Calu3 (cell line): ENCODE results near the gene NR2F2. TPM values are rescaled to one million over a fixed set of nuclear protein-coding genes. Genes with fewer than 3 reads are reported as not detected.

Experiments used
- BruUV-seq: library from RNA; stranded (reverse); fragments of 400-500 nt; replicated peaks from 2 replicates; lab custom pipeline; 2021; lab: Mats Ljungman, UMichigan
- CTCF ChIA-PET: fragments of 300-600 bp; sonication (Branson Sonifier 250); formaldehyde crosslinking; loops from one replicate; lab custom pipeline; 2022; ENCODE audit warnings: antibody characterized with exemption; lab: Charles Lee
- DNase-seq: peaks from one replicate; pipeline ENCODE4 v3.0.0; 2022
- H3K27ac Mint-ChIP-seq: one replicate; pipeline ENCODE4 v1.8.0; 2022; ENCODE audit warnings: mixed read lengths; ENCODE audit not compliant: unreplicated experiment
- H3K27me3 Mint-ChIP-seq: one replicate; pipeline ENCODE4 v1.8.0; 2022; ENCODE audit warnings: mixed read lengths; ENCODE audit not compliant: unreplicated experiment
- H3K36me3 Mint-ChIP-seq: one replicate; pipeline ENCODE4 v1.8.0; 2022; ENCODE audit warnings: mild to moderate bottlenecking, moderate library complexity, mixed read lengths; ENCODE audit not compliant: insufficient read depth, unreplicated experiment
- H3K4me1 Mint-ChIP-seq: one replicate; pipeline ENCODE4 v1.8.0; 2022; ENCODE audit warnings: mild to moderate bottlenecking, low read depth, mixed read lengths; ENCODE audit not compliant: unreplicated experiment
- H3K4me3 Mint-ChIP-seq: one replicate; pipeline ENCODE4 v1.8.0; 2022; ENCODE audit warnings: mild to moderate bottlenecking, low read depth, moderate library complexity, mixed read lengths; ENCODE audit not compliant: unreplicated experiment
- H3K9me3 Mint-ChIP-seq: one replicate; pipeline ENCODE4 v1.8.0; 2022; ENCODE audit warnings: low read depth, mixed read lengths; ENCODE audit not compliant: unreplicated experiment
- CTCF ChIP-seq: fragments of 200-600 bp; IDR thresholded peaks from one replicate; pipeline ENCODE4 v1.8.0; 2022; ENCODE audit warnings: antibody characterized with exemption; ENCODE audit not compliant: unreplicated experiment
- intact Hi-C: fragments of 100-400 bp; cut with micrococcal nuclease; formaldehyde crosslinking; loops from one replicate; pipeline ENCODE4 v1.10.0; 2022; ENCODE audit not compliant: unreplicated experiment
- total RNA-seq: library from RNA; stranded (reverse); gene quantifications from 2 replicates; pipeline ENCODE4 v1.2.3, GENCODE V29; 2022

Gene NR2F2
- total RNA-seq, 1 experiment from 2014 or later: 158 TPM

- Mint-ChIP-seq H3K4me1 (peaks cover 18% of the 10 kb centered on the region), H3K27ac (no peak overlapping the region), H3K9me3 (no peaks in the 10 kb centered on the region), H3K36me3 (peaks cover 12% of the 10 kb centered on the region), H3K4me3 (no peak overlapping the region), H3K27me3 (no peaks in the 10 kb centered on the region)
- BruUV-seq: no TSS peak
- intact Hi-C loops: loop anchor here (2.0 to 5.0 kb wide), 5 partner anchors 59 to 1397 kb away; no protein-coding TSS in a partner anchor
- CTCF ChIA-PET: interaction anchor here (0.7 kb wide), 1 partner anchor 51 kb away, joined by 3 read pairs; no protein-coding TSS in a partner anchor
- DNase-seq: peak; percentile 56
- TF ChIP-seq CTCF: no peak
These were observed 29.4 kb downstream of the NR2F2 start for GRCh38 chr15:96359616-96360521.

- Mint-ChIP-seq H3K36me3 (peaks cover 12% of the 10 kb centered on the region), H3K4me3 (no peak overlapping the region), H3K27ac (no peak overlapping the region), H3K9me3 (no peaks in the 10 kb centered on the region), H3K27me3 (no peaks in the 10 kb centered on the region), H3K4me1 (peaks cover 18% of the 10 kb centered on the region)
- no peak for DNase-seq
- TF ChIP-seq CTCF: no peak
- BruUV-seq: no TSS peak
- intact Hi-C loops: no loop called here
- CTCF ChIA-PET: interaction anchor here (0.7 kb wide), 2 partner anchors 50 to 52 kb away, joined by 3 read pairs; no protein-coding TSS in a partner anchor
These were observed 30.2 kb downstream of the NR2F2 start for GRCh38 chr15:96360581-96361308.

- TF ChIP-seq CTCF: no peak
- Mint-ChIP-seq H3K27me3 (no peaks in the 10 kb centered on the region), H3K4me3 (no peak overlapping the region), H3K4me1 (peaks cover 18% of the 10 kb centered on the region), H3K36me3 (peaks cover 12% of the 10 kb centered on the region), H3K9me3 (no peaks in the 10 kb centered on the region), H3K27ac (no peak overlapping the region)
- no TSS peak for BruUV-seq
- DNase-seq: no peak
- CTCF ChIA-PET: interaction anchor here (0.6 to 0.7 kb wide), 3 partner anchors 91 to 1086 kb away, joined by 3 to 8 read pairs (median 3); no protein-coding TSS in a partner anchor
- intact Hi-C loops: no loop called here
These were observed 31.0 kb downstream of the NR2F2 start for GRCh38 chr15:96361309-96362010.
